SKM-1 (cell line): ENCODE measurements around the gene HIPK1.
"Not testable (repeated sequence)": the region's sequence is repeated elsewhere in the genome, so short reads cannot be mapped to it uniquely, and the experiment has no call there.

ENCODE experiments used
- DNase-seq: peaks from one replicate; lab custom pipeline; 2025; ENCODE audit not compliant: unreplicated experiment; lab: John Stamatoyannopoulos, UW

Gene HIPK1

DNA sequence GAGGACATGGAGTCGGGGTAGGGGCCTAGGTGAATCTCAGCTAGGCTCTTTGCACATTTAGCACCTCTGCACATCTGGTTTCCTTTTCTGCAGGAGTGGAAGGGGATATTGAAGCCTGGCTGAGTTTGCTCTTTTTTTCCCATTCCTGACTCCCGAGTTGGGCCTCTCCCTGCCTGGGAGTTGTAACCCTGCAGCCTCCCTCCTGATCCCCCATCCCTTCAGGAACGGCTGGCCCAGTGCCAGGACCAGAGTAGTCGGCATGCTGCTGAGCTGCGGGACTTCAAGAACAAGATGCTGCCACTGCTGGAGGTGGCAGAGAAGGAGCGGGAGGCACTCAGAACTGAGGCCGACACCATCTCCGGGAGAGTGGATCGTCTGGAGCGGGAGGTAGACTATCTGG lies 51.0 kb downstream of the HIPK1 start:
- DNase-seq: no peak

DNA sequence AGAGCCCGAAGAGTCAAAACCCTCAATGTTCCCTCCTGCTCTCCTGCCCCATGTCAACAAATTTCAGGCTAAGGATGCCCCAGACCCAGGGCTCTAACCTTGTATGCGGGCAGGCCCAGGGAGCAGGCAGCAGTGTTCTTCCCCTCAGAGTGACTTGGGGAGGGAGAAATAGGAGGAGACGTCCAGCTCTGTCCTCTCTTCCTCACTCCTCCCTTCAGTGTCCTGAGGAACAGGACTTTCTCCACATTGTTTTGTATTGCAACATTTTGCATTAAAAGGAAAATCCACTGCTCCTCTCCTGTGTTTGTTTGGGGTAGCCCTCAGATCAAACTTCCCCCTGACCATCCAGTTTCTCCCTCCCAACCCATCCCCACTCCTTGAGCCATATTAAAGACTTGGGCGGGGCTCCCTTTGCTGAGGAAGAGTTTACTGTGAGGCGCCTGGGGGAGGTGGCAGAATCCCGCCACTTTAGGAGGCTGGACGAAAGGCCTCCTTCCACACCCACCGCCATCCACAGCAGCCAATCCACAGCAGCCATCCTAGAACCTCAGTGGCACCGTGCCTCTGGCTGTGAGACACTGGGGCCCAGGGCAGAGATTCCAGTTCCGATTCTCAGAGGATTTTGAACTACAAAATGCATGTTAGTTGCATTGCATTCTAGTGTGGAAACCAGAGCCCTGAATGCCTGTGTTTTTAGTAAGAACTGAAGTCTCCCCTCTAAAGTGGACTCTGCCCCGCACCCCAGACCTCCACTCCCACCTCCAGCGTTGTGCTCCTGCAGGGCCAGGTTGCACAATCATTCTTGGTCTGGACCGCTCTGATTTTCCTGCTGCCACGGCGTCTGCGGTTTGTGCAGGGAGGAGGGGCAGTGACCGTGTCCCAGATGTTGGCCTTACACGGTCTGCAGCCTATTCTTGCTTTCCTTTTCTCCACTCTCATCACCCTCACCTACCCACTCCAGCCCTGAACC lies 53.1 kb downstream of the HIPK1 start:
- peak; percentile 10 for DNase-seq

GRCh38 chr1:113982949-113983348 lies 53.8 kb downstream of the HIPK1 start:
- no peak for DNase-seq

DNA sequence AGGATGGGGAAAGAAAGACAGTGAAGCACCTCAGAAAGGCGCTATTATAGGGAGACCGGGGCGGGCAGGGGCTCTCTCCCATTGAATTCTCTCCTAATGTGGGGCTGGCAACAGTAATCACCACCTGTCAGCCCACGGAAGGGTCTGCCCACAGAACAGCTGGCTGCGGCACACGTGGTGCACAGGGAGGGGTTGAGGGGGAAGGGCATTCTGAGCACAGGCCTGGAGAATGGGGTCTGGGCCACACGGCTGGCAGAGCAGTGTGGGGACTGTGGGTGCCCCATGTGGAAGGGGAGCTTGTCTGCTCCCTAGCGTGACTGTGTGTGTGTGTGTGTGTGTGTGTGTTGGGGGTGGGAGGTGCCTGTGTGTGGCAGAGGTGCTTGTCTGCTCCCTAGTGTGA lies 54.3 kb downstream of the HIPK1 start:
- no peak for DNase-seq

GRCh38 chr1:113983826-113984225 lies 54.7 kb downstream of the HIPK1 start:
- DNase-seq: no peak

DNA sequence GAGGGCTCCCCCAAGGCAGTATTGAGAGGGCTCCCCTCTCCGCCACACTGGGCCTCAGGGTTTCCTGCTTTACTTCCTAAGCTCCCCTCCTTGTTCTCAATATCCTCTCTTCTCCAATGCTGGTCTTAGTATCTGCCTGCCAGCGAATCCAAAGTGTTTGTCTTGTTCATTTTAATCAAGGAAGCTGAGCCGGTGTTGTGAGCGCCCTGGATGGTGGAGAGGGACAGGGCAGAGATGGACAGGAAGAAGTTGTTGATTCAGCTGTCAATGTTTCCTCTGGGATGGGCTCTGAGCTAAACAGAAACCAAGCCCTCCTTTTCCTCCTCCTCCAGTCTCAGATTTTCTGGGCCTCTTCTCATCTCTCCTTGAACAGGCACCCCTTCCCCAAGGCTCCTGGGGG lies 55.6 kb downstream of the HIPK1 start:
- no peak for DNase-seq

GRCh38 chr1:113986802-113987201 lies 57.7 kb downstream of the HIPK1 start:
- no peak for DNase-seq

DNA sequence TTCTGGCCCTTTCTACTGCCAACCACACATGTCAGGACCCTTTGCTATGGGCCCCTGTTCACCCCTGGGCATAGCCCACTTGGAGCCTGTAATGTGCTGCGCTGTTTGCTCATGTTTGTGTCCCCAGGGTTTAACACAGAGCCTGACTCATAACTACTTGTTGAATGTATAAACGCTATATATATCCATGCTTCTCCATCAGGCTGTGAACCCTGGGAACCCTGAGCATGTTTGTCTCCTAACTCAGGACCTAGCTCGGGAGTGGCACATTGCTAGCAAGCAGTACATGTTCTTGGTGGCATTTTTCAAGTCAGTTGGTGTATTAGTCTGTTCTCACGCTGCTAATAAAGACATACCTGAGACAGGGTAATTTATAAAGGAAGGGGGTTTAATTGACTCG lies 58.1 kb downstream of the HIPK1 start:
- no peak for DNase-seq

DNA sequence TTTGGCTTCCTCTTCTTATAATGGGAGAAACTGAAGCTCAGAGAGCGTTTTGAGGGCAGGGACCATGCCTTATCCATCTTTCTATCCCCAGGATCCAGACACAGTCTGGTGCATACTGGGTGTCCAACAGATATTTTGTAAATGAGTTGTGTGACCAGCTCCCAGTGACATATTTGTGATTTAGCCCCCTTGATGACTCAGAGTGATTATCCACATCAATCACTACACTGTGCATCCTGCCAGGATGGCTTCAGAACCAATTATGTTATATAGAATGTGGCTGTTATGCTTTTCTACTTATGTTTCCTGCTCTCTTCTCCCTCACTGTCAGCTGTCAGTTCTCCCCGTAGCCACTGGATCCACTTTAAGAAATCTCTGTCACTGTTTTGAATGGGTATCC lies 61.4 kb downstream of the HIPK1 start:
- no peak for DNase-seq

DNA sequence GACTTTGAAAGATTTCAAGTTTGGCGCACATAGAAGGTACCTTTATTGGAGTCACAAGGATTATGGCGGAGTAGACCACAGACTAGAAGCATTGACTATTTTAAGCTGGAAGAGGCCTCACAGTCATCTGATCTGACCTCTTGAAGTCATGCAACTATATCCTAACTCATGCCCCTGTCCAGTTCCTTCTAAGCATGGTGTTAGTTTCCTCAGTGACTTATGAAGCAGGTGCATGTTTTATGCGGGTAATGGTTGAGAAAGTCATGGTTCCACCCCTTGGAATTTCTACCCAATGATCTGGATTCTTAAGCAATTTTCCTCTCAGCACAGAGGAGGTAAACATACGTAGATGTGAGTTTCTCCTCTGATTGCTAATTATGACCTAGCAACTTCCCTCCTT lies 61.8 kb downstream of the HIPK1 start:
- no peak for DNase-seq

- DNase-seq: no peak
These were observed 62.4 kb downstream of the HIPK1 start for GRCh38 chr1:113991467-113991997.

DNA sequence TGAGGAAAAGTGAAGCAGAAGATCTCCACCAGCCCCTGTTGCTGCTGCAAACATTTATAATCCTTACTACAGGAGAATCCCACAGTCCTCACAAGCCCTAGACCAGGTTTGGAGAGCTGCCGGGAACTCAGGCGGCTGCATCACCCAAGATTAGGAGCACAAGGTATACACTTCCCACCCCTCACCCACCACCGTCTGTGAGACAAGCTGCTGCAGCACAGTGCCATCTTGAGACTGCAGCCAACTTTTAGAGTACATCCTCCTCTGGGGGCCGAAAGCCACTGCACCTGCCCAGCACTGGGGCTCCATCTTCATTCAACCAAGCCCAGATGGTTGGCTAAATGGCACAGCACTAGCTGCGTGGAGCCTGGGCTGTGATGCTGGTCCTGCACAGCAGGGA lies 63.9 kb downstream of the HIPK1 start:
- no peak for DNase-seq

GRCh38 chr1:113993766-113994165 lies 64.6 kb downstream of the HIPK1 start:
- no peak for DNase-seq

DNA sequence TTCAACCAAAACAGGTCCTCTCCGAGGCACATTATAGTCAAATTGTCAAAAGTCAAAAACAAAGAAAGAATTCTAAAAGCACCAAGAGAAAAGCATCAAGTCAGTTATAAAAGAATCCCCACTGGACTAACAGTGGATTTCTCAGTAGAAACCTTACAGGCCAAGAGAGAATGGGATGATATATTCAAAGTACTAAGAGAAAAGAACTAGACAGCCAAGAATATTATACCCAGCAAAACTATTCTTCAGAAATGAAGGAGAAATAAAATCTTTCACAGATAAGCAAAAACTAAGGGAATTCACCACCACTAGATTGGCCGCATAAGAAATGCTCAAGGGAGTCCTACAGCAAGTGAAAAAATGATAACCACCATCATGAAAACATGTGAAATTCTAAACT lies 66.3 kb downstream of the HIPK1 start:
- DNase-seq: no peak

- no peak for DNase-seq
These were observed 69.2 kb downstream of the HIPK1 start for GRCh38 chr1:113998361-113998760.

- no peak for DNase-seq
These were observed 70.1 kb downstream of the HIPK1 start for GRCh38 chr1:113999233-113999632.

DNA sequence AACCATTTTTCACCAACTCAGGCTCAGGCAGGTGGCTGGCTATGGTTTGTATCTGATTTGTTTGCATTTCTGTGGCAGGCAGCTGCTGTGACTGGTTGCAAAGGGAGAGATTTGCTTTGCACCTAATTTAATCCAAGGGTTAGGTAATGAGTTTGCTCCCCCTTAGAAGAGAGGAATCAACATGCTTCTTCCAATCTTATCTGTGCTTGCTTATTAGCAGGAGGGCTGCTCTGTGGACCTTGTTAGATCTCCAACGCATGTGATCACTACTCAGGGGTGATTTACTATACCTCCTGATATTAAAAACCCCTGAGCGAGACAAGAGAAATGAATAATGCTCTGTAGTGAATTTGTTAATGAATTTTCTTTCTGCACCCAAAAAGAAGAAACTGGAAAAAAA lies 70.7 kb downstream of the HIPK1 start:
- DNase-seq: no peak

- DNase-seq: no peak
These were observed 71.3 kb downstream of the HIPK1 start for GRCh38 chr1:114000406-114000805.

GRCh38 chr1:114002492-114003239 lies 73.5 kb downstream of the HIPK1 start:
- no peak for DNase-seq

- no peak for DNase-seq
These were observed 74.3 kb downstream of the HIPK1 start for GRCh38 chr1:114003431-114003830.

DNA sequence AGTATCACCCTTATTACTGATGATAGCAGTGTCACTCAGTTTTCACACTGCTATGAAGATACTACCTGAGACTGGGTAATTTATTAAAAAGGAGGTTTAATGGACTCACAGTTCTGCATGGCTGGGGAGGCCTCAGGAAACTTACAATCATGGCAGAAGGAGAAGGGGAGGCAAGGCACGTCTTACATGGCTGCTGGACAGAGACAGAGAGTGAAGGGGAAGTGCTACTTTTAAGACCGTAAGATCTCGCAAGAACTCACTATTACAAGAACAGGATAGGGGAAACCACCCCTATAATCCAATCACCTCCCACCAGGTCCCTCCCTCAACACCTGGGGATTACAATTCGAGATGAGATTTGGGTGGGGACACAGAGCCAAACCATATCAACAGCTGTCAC lies 77.7 kb downstream of the HIPK1 start:
- not testable (repeated sequence) for DNase-seq

DNA sequence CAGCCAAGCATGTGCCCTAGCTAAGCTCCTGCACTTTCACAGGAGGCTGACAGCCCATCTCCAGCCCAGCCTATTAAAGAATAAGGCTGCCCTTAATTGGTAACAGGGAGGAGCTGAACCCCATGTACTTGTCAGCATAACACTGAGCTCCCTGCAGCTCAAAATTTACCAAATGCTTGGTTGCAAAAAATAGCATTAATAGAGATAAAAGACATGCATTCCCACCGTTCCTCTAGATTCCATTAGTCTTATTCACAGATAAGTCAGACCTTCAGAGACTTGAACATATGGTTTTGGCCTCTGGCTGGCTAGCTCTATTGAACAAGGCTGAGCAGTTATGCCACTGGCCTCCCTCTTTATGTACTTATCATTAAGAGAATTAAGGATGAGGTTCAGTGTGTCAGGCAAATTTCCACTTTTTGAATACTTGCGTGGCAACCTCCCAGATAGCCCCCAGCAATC lies 79.4 kb downstream of the HIPK1 start:
- no peak for DNase-seq
